Gastroesophageal sphincter (tissue), 3 donors: ENCODE data around the gene CPOX.

ENCODE experiments used
- CTCF ChIP-seq, 4 experiments: fragments of 200-600 bp in 2 of 4; fragments of 450-650 bp in 2 of 4; sonication (generic) in 1 of 4; IDR thresholded peaks; one replicate each; pipeline ENCODE4 v1.5.1; 2017 to 2019; ENCODE audit warnings: antibody characterized with exemption in 4 of 4, mild to moderate bottlenecking in 2 of 4, moderate library complexity in 2 of 4
- POLR2AphosphoS5 ChIP-seq: sonication (generic); formaldehyde crosslinking; IDR thresholded peaks from one replicate; pipeline ENCODE4 v1.6.1; 2017; ENCODE audit warnings: antibody characterized with exemption

- TF ChIP-seq CTCF (IDR thresholded peaks at IDR 0.05): no peak
- no peak for TF ChIP-seq POLR2AphosphoS5
Observed at GRCh38 chr3:98555025-98555379, 38.4 kb downstream of the CPOX start.
